Body of pancreas (tissue), 4 donors: ENCODE data around the gene CYTH1. TPM values are rescaled to one million over a fixed set of nuclear protein-coding genes. Genes with fewer than 3 reads are reported as not detected.

Experiments
- ATAC-seq: fragments of 150-250 bp; one replicate; pipeline ENCODE4 v1.9.1; 2016
- DNase-seq, 4 donors: peaks; one replicate each; pipeline ENCODE4 v3.0.0-alpha.2; 2019
- H3K27ac ChIP-seq, 4 donors: fragments of 200-600 bp; sonication (generic); 1 replicate in 3 of 4; 2 replicates in 1 of 4; pipeline versions ENCODE4 v1.5.1 to v1.6.1; 2016 to 2019; ENCODE audit warnings: mild to moderate bottlenecking in 1 of 4, mixed read lengths in 1 of 4, moderate library complexity in 1 of 4
- H3K27me3 ChIP-seq, 2 donors: fragments of 200-600 bp; sonication (generic); one replicate each; pipeline ENCODE4 v1.6.0; 2016; ENCODE audit warnings: mild to moderate bottlenecking in 1 of 2
- H3K36me3 ChIP-seq, 2 donors: fragments of 200-600 bp; sonication (generic); replicated peaks in 1 of 2; 2 replicates each; pipeline ENCODE4 v1.5.1; 2016; ENCODE audit warnings: low read depth in 2 of 2; ENCODE audit not compliant: insufficient read depth in 1 of 2
- H3K4me1 ChIP-seq: fragments of 200-600 bp; sonication (generic); one replicate; pipeline ENCODE4 v1.6.0; 2016
- H3K4me3 ChIP-seq, 2 donors: fragments of 200-600 bp; sonication (generic); 1 replicate in 1 of 2; 2 replicates in 1 of 2; pipeline ENCODE4 v1.5.1; 2016 to 2019
- H3K9me3 ChIP-seq, 3 donors: fragments of 200-600 bp; sonication (generic); 1 replicate in 2 of 3; 2 replicates in 1 of 3; pipeline ENCODE4 v1.5.1; 2016
- POLR2A ChIP-seq, 3 donors: fragments of 450-650 bp; IDR thresholded peaks; one replicate each; pipeline ENCODE4 v1.6.1; 2016; ENCODE audit warnings: antibody characterized with exemption in 3 of 3, mild to moderate bottlenecking in 2 of 3
- WGBS, 2 donors: methylation state at CpG; one replicate each; pipeline ENCODE4 v1.1.5; 2017; 5-methylcytosine and 5-hydroxymethylcytosine counted together
- intact Hi-C: fragments of 100-400 bp; cut with DNase I; formaldehyde crosslinking; loops from one replicate; pipeline ENCODE4 v1.15.1; 2023
- total RNA-seq, 2 donors: library from RNA; depleted of rRNA; stranded (reverse); fragments of >200 nt; gene quantifications; one replicate each; pipeline ENCODE4 v1.1.0, GENCODE V29; 2016
- TF ChIP-seq, protein P1 (sequence below), 7 experiments: fragments of 450-650 bp in 4 of 7; fragments of 200-600 bp in 3 of 7; sonication (generic) in 3 of 7; IDR thresholded peaks; one replicate each; pipeline ENCODE4 v1.5.1; 2016 to 2019; ENCODE audit warnings: antibody characterized with exemption in 7 of 7

Gene CYTH1
- total RNA-seq, 2 donors from 2014 or later: 32.2 to 60.6 TPM

DNA sequence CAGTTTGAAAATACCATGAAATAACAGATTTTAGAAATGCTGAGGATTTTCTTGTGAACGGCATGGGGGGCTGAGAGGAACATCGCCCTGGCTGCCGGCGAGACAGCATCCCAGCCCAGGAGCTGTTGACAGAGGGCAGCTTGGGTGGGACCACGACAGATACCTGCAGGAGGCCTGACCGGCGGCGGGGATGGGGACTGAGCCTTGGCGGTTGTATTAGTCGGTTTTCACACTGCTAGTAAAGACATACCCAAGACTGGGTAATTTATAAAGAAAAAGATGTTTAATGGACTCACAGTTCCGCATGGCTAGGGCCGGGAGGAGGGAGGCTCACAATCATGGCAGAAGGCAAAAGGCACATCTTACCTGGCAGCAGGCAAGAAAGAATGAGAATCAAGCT is 122.5 kb downstream of the CYTH1 start:
- no peaks in the 10 kb centered on the region for H3K27me3 ChIP-seq
- intact Hi-C loops: no loop called here
- ATAC-seq: no peak
- TF ChIP-seq POLR2A (IDR thresholded peaks at IDR 0.05): no peak
- TF ChIP-seq, protein P1, sequence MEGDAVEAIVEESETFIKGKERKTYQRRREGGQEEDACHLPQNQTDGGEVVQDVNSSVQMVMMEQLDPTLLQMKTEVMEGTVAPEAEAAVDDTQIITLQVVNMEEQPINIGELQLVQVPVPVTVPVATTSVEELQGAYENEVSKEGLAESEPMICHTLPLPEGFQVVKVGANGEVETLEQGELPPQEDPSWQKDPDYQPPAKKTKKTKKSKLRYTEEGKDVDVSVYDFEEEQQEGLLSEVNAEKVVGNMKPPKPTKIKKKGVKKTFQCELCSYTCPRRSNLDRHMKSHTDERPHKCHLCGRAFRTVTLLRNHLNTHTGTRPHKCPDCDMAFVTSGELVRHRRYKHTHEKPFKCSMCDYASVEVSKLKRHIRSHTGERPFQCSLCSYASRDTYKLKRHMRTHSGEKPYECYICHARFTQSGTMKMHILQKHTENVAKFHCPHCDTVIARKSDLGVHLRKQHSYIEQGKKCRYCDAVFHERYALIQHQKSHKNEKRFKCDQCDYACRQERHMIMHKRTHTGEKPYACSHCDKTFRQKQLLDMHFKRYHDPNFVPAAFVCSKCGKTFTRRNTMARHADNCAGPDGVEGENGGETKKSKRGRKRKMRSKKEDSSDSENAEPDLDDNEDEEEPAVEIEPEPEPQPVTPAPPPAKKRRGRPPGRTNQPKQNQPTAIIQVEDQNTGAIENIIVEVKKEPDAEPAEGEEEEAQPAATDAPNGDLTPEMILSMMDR (IDR thresholded peaks at IDR 0.05): no peak
- H3K4me3 ChIP-seq: no peak overlapping the region
- DNase-seq: no peak
- no peak overlapping the region for H3K27ac ChIP-seq
- H3K4me1 ChIP-seq: no peaks in the 10 kb centered on the region
- WGBS, 2 donors: 90 to 93% methylated on average over 12 of the region's 12 CpGs
- H3K36me3 ChIP-seq: no peaks in the 10 kb centered on the region
- H3K9me3 ChIP-seq: no peaks in the 10 kb centered on the region

DNA sequence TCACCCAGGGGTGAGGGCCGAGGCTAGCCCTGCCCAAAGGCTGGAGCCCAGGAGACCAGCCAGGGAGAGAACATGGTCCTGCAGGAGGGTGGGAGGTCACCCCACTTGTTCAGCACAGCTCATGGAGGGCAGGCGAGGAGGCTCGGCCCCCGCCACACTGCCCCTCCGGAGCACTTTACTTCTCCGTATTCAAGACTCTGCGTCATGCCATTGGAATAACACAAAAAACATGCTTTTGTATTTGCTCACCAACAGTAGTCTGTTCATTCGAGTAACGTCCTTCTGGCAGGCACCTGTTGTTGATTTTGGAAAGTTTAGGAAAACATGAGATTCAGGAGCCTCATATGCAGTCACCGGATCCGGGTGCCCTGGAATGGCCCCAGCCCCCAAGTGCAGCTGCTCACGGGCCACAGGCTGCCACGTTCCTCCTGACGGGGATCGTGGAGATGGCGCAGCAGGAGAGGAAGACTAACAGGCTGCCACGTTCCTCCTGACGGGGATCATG is 123.7 kb downstream of the CYTH1 start:
- no peak for DNase-seq
- WGBS, 2 donors: 84 to 88% methylated on average over 17 to 18 of the region's 18 CpGs
- intact Hi-C loops: no loop called here
- Histone ChIP-seq H3K36me3 (no peaks in the 10 kb centered on the region), H3K27me3 (no peaks in the 10 kb centered on the region), H3K4me3 (no peak overlapping the region), H3K4me1 (no peaks in the 10 kb centered on the region), H3K27ac (no peak overlapping the region), H3K9me3 (no peaks in the 10 kb centered on the region)
- ATAC-seq: no peak
- no peak for TF ChIP-seq POLR2A (IDR thresholded peaks at IDR 0.05)
- TF ChIP-seq, protein P1 (IDR thresholded peaks at IDR 0.05): no peak

DNA sequence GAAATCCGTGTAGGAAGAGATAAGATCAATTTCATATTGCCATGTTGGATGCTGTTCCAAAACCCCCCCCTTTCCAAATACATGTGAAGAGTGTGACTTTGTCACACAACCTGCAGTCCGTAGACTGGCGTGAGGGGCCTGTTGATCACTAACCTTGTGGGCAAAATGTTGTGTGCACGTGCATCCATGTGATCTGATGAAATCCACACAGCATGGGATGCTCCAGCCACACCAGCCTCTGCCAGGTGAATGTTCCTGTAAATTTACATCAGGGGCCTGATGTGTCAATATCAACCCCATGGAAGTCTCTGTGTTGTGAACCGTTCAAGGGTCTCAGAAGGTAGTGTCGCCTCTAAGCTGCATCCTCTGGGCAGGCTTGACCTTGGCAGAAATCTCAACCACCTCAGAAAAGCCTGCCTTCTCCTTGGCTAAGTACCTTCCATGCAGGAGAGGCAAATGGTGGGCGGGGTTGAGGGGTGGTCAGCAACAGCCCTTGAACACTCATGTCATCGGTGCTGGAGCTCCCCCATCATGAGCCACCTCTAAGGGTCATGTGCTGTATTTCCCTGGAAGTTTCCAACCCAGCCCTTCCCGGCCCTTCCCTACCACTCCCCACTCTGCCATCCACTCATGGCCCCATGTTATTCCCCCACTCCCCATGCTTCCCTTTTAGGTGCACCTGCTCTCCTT is 126.7 kb downstream of the CYTH1 start:
- no peak for TF ChIP-seq POLR2A (IDR thresholded peaks at IDR 0.05)
- TF ChIP-seq, protein P1 (IDR thresholded peaks at IDR 0.05): no peak
- DNase-seq (no peak), ATAC-seq (no peak)
- Histone ChIP-seq H3K27ac (no peak overlapping the region), H3K4me1 (no peaks in the 10 kb centered on the region), H3K27me3 (no peaks in the 10 kb centered on the region), H3K9me3 (no peaks in the 10 kb centered on the region), H3K4me3 (no peak overlapping the region), H3K36me3 (no peaks in the 10 kb centered on the region)
- WGBS, 2 donors: 85 to 89% methylated on average over 9 of the region's 9 CpGs
- intact Hi-C loops: no loop called here

DNA sequence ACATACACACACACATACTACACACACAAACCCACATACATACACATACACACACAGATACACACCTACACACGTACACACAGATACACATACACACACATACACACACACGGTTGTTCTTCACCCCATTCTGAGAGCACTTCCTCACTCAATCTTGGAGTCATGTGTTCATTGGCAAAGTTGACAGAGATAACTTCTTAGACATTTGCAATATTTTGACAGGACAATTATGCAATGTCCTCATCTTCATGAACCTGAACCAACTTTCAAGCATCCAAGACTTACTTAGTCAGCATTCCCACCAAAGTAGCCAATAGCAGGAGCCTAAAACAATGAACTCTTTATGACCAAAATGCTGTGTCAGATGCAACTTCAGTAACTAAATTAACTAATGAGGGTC is 127.7 kb downstream of the CYTH1 start:
- Histone ChIP-seq H3K27me3 (no peaks in the 10 kb centered on the region), H3K9me3 (no peaks in the 10 kb centered on the region), H3K4me1 (no peaks in the 10 kb centered on the region), H3K27ac (no peak overlapping the region), H3K4me3 (no peak overlapping the region), H3K36me3 (no peaks in the 10 kb centered on the region)
- WGBS, 2 donors: 67 to 69% methylated on average over 2 of the region's 2 CpGs
- TF ChIP-seq POLR2A (IDR thresholded peaks at IDR 0.05): no peak
- TF ChIP-seq, protein P1 (IDR thresholded peaks at IDR 0.05): no peak
- intact Hi-C loops: no loop called here
- ATAC-seq (no peak), DNase-seq (no peak)

DNA sequence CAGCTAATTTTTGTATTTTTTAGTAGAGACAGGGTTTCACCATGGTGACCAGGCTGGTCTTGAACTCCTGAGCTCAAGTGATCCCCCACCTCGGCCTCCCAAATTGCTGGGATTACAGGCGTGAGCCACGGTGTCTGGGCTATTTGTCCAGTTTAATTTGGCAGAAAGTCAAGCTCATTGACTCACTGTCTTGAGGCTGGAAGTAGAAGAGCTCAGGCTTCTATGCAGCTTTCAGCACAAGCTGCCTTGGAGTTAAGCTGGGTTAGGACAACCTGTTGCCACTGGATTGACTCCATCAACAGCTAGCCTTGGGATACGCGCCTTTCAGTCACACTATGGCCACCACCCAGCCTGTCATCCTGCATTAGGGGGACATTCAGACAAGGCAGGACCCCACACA is 128.7 kb downstream of the CYTH1 start:
- Histone ChIP-seq H3K4me1 (no peaks in the 10 kb centered on the region), H3K9me3 (no peaks in the 10 kb centered on the region), H3K27ac (no peak overlapping the region), H3K27me3 (no peaks in the 10 kb centered on the region), H3K4me3 (no peak overlapping the region), H3K36me3 (no peaks in the 10 kb centered on the region)
- intact Hi-C loops: no loop called here
- 60 to 62% methylated on average over 1 to 5 of the region's 5 CpGs for WGBS, 2 donors
- TF ChIP-seq, protein P1 (IDR thresholded peaks at IDR 0.05): no peak
- TF ChIP-seq POLR2A (IDR thresholded peaks at IDR 0.05): no peak
- no peak for ATAC-seq
- DNase-seq: no peak
